ENCODE measurements around the gene RBBP5. TPM values are rescaled to one million over a fixed set of nuclear protein-coding genes. Genes with fewer than 3 reads are reported as not detected.
A peak's percentile ranks its signal among the peaks of the same experiment; 100 is the strongest.

Gene RBBP5
- total RNA-seq, 2 experiments from 2014 or later, result 14.8 to 15.6 TPM

GRCh38 chr1:205144751-205145150 is 23.0 kb upstream of the RBBP5 start:
- Histone ChIP-seq H3K36me3 (ENCODE audit: insufficient read depth, low read length) (peaks cover 35% of the 10 kb centered on the region), H3K4me3 (ENCODE audit: low read length) (no peak overlapping the region), H3K27me3 (ENCODE audit: control insufficient read depth in 1 of 2, insufficient read depth in 2 of 2, low read length in 2 of 2) (no peaks in the 10 kb centered on the region), H3K27ac (ENCODE audit: low read depth in 1 of 2, low read length in 2 of 2) (no peak overlapping the region), H3K4me1 (ENCODE audit: insufficient read depth, low read length) (peaks cover 8% of the 10 kb centered on the region), H3K9me3 (ENCODE audit: control insufficient read depth in 1 of 2, insufficient read depth in 1 of 2, low read length in 2 of 2) (no peaks in the 10 kb centered on the region)
- CTCF ChIA-PET, result no interaction called here
- POLR2A ChIA-PET, result no interaction called here
- Mint-ChIP-seq H3K36me3 (ENCODE audit: low read depth) (peaks cover 39% of the 10 kb centered on the region), H3K4me3 (no peak overlapping the region), H3K9me3 (no peaks in the 10 kb centered on the region), H3K4me1 (ENCODE audit: low read depth) (peaks cover 10% of the 10 kb centered on the region), H3K27me3 (no peaks in the 10 kb centered on the region), H3K27ac (peak overlapping the region; percentile 11)
- intact Hi-C loops (cut with DNase I, micrococcal nuclease), result loop anchor here in 1 of 2 experiments (2.0 kb wide), 1 partner anchor 20 kb away; no protein-coding TSS in a partner anchor
- DNase-seq (no peak), ATAC-seq (ENCODE audit: poor library complexity) (no peak)
- no peak for TF ChIP-seq CTCF (IDR thresholded peaks at IDR 0.05)

GRCh38 chr1:205144046-205144720 is 22.4 kb upstream of the RBBP5 start:
- no peak overlapping the region for H3K27ac ChIP-seq (ENCODE audit: low read depth in 1 of 2, low read length in 2 of 2)
- H3K4me3 Mint-ChIP-seq, result no peak overlapping the region
- peak overlapping the region; percentile 11 for H3K27ac Mint-ChIP-seq
- intact Hi-C loops (cut with DNase I, micrococcal nuclease), result loop anchor here in 1 of 2 experiments (2.0 kb wide), 1 partner anchor 19 kb away; no protein-coding TSS in a partner anchor
- peaks cover 29% of the 10 kb centered on the region for H3K36me3 ChIP-seq (ENCODE audit: insufficient read depth, low read length)
- ChIA-PET POLR2A (no interaction called here), CTCF (interaction anchor here (0.7 to 0.9 kb wide), 2 partner anchors 22 to 112 kb away, joined by 3 to 4 read pairs; no protein-coding TSS in a partner anchor)
- H3K9me3 Mint-ChIP-seq, result no peaks in the 10 kb centered on the region
- H3K4me1 Mint-ChIP-seq (ENCODE audit: low read depth), result peaks cover 10% of the 10 kb centered on the region
- peaks cover 8% of the 10 kb centered on the region for H3K4me1 ChIP-seq (ENCODE audit: insufficient read depth, low read length)
- TF ChIP-seq CTCF (IDR thresholded peaks at IDR 0.05), result no peak
- DNase-seq (no peak), ATAC-seq (ENCODE audit: poor library complexity) (no peak)
- H3K27me3 Mint-ChIP-seq, result no peaks in the 10 kb centered on the region
- no peaks in the 10 kb centered on the region for H3K27me3 ChIP-seq (ENCODE audit: control insufficient read depth in 1 of 2, insufficient read depth in 2 of 2, low read length in 2 of 2)
- no peaks in the 10 kb centered on the region for H3K9me3 ChIP-seq (ENCODE audit: control insufficient read depth in 1 of 2, insufficient read depth in 1 of 2, low read length in 2 of 2)
- no peak overlapping the region for H3K4me3 ChIP-seq (ENCODE audit: low read length)
- peaks cover 33% of the 10 kb centered on the region for H3K36me3 Mint-ChIP-seq (ENCODE audit: low read depth)

GRCh38 chr1:205142102-205142469 is 20.3 kb upstream of the RBBP5 start:
- Histone ChIP-seq H3K4me1 (ENCODE audit: insufficient read depth, low read length) (peaks cover 8% of the 10 kb centered on the region), H3K4me3 (ENCODE audit: low read length) (no peak overlapping the region), H3K9me3 (ENCODE audit: control insufficient read depth in 1 of 2, insufficient read depth in 1 of 2, low read length in 2 of 2) (no peaks in the 10 kb centered on the region), H3K27me3 (ENCODE audit: control insufficient read depth in 1 of 2, insufficient read depth in 2 of 2, low read length in 2 of 2) (no peaks in the 10 kb centered on the region), H3K36me3 (ENCODE audit: insufficient read depth, low read length) (peaks cover 9% of the 10 kb centered on the region), H3K27ac (ENCODE audit: low read depth in 1 of 2, low read length in 2 of 2) (no peak overlapping the region)
- no peaks in the 10 kb centered on the region for H3K27me3 Mint-ChIP-seq
- DNase-seq, result no peak
- H3K4me3 Mint-ChIP-seq, result no peak overlapping the region
- ChIA-PET POLR2A (interaction anchor here (0.5 to 1.6 kb wide), 3 partner anchors 52 to 114 kb away, joined by 3 to 5 read pairs (median 3); no protein-coding TSS in a partner anchor), CTCF (interaction anchor here (1.0 to 2.0 kb wide), 6 partner anchors 9 to 114 kb away, joined by 3 to 19 read pairs (median 4); partner anchors contain the start of gene RBBP5)
- H3K36me3 Mint-ChIP-seq (ENCODE audit: low read depth), result peaks cover 12% of the 10 kb centered on the region
- H3K4me1 Mint-ChIP-seq (ENCODE audit: low read depth), result peaks cover 10% of the 10 kb centered on the region
- H3K9me3 Mint-ChIP-seq, result no peaks in the 10 kb centered on the region
- intact Hi-C loops (cut with DNase I, micrococcal nuclease), result loop anchor here in 1 of 2 experiments (2.0 kb wide), 1 partner anchor 153 kb away; no protein-coding TSS in a partner anchor
- TF ChIP-seq CTCF (IDR thresholded peaks at IDR 0.05), result no peak
- no peak for ATAC-seq (ENCODE audit: poor library complexity)
- peak overlapping the region; percentile 18 for H3K27ac Mint-ChIP-seq

Measured in CD4-positive, alpha-beta T cell (primary cell).